Germinal center (tissue), 1 donor: ENCODE results near the gene ST6GAL1.
"Not testable (repeated sequence)": the region's sequence is repeated elsewhere in the genome, so short reads cannot be mapped to it uniquely, and the experiment has no call there.

Source experiments
- DNase-seq: peaks from one replicate; pipeline ENCODE4 v3.0.0; 2012; ENCODE audit warnings: mixed read lengths, low spot score

The ST6GAL1 gene

DNA sequence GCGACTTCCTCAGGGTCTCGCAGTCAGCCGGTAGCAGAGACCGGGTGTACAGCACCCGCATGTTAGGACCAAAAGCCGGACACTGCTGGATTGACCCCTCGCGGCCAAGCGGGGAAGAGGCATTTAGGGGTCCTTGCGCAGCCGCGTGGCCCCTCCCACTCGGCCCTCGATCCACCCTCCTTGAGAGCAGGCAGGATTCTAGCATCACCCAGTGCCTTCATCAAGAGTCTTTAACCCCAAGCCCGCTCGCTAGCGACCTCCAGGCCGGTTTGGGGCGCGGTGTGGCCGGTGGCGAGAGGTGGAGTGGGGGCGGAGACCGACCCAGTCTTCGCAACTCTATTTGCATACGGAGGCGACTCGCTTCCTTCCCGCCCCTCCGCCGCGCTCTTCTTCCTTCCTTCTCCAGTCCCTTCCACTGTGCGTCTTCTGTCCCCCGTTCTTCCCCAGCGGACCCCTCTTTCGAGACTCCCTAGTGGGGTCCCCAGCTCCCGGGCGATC lies at the start of gene ST6GAL1:
Gene ST6GAL1, plus strand, starts transcription at position 384 of the 498 bp plus-strand sequence. CDS start 112,178 bp downstream, outside the sequence.
- peak; percentile 82 for DNase-seq

- no peak for DNase-seq
These were observed 48.2 kb upstream of the ST6GAL1 start for GRCh38 chr3:186882150-186882524.

GRCh38 chr3:186882881-186883685 lies 47.2 kb upstream of the ST6GAL1 start:
- DNase-seq, result no peak

DNA sequence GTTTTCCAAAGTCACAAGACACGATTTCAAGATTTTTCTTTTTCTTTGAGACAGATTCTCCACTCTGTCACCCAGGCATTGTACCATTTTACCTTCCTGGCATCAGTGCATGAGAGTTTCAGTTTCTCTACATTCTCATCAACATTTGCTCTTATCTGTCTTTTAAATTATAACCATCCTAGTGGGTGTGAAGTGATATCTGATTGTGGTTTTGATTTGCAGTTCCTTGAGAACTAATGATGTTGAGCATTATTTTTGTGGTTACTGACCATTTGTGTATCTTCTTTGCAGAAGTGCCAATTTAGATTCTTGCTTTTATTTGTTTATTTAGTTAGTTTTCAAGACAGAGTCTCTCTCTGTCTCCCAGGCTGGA lies 46.7 kb upstream of the ST6GAL1 start:
- DNase-seq, result no peak

DNA sequence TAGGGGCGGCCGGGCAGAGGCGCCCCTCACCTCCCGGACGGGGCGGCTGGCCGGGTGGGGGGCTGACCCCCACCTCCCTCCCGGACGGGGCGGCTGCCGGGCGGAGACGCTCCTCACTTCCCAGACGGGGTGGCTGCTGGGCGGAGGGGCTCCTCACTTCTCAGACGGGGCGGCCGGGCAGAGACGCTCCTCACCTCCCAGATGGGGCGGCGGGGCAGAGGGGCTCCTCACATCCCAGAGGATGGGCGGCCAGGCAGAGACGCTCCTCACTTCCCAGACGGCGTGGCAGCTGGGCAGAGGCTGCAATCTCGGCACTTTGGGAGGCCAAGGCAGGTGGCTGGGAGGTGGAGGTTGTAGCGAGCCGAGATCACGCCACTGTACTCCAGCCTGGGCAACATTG lies 45.5 kb upstream of the ST6GAL1 start:
- not testable (repeated sequence) for DNase-seq

DNA sequence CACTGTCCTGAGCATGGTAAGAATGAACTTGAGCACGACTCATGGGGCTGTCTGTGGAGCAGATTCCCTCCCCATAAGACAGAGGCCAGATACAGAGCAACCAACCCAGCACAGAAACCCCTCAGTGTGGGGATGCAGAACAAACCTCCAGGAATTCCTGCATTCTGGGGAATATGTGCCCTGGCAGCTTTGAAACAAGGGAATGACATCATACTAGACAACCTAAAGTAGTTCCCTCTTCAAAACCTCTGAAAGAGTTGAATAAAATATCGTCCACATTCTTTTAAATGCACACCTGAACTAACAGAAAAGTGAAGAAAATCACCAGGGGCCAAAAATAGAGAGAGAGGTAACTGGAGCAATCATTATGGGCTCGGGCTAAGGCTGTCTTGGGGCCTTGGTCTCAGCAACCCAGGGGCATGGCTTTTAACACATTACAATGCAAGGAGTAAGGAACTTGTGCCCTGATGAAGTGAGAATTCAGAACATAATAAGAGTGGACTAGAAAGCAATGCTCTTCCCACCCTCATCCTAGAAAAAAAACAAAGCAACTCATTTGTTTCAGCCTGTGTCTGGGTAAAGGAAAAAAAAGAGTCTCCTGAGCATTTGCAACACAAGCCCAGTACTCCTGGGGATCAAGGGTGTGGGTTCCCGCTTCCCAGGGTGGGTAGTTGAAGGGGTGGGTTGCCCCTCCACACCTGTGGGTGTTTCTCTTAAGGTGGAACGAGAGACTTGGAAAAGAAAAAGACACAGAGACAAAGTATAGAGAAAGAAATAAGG lies 43.9 kb upstream of the ST6GAL1 start:
- DNase-seq, result no peak

GRCh38 chr3:186887507-186887938 lies 42.8 kb upstream of the ST6GAL1 start:
- not testable (repeated sequence) for DNase-seq

GRCh38 chr3:186888569-186888968 lies 41.8 kb upstream of the ST6GAL1 start:
- DNase-seq, result no peak

DNA sequence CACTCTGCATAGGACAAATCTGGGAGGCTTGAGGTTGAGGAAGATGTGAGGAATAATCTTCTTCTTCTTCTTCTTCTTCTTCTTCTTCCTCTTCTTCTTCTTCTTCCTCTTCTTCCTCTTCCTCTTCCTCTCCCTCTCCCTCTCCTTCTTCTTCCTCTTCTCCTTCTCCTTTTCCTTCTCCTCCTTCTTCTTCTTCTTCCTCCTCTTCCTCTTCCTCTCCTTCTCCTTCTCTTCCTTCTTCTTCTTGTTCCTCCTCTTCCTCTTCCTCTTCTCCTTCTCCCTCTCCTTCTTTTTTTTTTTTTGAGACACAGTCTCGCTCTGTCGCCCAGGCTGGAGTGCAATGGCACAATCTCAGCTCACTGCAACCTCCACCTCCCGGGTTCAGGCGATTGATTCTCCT lies 40.6 kb upstream of the ST6GAL1 start:
- DNase-seq, result not testable (repeated sequence)

GRCh38 chr3:186890911-186891310 lies 39.4 kb upstream of the ST6GAL1 start:
- DNase-seq, result no peak

DNA sequence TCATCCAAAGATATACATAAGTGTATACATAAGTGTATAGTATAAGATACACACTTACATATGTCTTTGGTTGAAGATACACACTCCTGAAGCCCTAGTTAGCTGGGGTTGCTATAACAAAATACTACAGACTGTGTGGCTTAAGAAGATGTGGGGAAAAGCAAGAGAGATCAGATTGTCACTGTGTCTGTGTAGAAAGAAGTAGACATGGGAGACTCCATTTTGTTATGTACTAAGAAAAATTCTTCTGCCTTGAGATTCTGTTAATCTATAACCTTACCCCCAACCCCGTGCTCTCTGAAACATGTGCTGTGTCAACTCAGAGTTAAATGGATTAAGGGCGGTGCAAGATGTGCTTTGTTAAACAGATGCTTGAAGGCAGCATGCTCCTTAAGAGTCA lies 37.3 kb upstream of the ST6GAL1 start:
- DNase-seq, result not testable (repeated sequence)

DNA sequence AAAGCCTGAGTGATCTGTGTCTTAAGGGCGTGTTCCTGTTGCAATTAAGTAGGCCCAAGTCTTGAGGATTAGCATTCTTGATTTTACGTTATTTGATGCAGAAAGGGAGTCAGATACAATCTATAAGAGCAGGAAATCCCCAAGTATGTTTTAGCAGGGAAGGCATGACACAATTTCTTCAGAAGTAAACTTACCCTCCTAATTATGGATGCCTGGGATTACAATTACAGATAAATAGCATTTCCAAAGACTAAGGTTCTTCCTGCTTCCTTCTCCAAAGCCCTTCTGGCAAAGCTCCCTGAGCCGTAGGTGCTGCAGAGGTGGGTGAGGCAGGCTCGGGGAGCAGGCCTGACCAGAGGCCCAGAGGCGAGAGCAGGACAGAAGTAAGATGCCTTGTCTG lies 34.9 kb upstream of the ST6GAL1 start:
- no peak for DNase-seq

DNA sequence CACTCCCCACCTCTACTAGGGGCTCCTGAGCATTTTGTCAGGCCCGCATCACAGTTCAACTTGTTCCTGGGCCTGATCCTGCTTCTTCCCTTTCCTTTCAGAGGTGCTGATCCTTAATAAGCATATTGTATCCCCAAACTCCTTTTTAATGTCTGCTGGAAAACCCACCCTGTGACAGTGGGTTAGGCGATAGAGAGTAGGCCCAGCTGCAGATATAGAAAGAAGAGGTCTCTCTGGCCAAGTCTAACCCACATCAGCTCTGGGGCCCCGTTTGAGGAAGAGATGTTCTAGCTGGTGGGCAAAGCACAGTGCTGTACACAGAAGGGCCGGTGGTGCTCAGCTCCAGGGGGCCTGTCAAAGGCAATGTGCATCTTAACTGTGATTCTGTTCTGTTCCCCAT lies 34.3 kb upstream of the ST6GAL1 start:
- no peak for DNase-seq

- no peak for DNase-seq
These were observed 33.5 kb upstream of the ST6GAL1 start for GRCh38 chr3:186896875-186897274.

- DNase-seq, result no peak
These were observed 29.1 kb upstream of the ST6GAL1 start for GRCh38 chr3:186901135-186901734.

GRCh38 chr3:186902154-186902553 lies 28.2 kb upstream of the ST6GAL1 start:
- DNase-seq, result no peak

- no peak for DNase-seq
These were observed 27.6 kb upstream of the ST6GAL1 start for GRCh38 chr3:186902713-186903112.

DNA sequence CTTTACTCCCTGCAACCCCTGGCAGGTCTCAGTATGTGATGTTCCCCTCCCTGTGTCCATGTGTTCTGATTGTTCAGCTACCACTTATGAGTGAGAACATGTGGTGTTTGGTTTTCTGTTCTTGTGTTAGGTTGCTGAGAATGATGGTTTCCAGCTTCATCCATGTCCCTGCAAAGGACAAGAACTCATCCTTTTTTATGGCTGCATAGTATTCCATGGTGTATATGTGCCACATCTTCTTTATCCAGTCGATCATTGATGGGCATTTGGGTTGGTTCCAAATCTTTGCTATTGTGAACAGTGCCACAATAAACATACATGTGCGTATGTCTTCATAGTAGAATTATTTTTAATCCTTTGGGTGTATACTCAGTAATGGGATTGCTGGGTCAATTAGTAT lies 26.6 kb upstream of the ST6GAL1 start:
- DNase-seq, result not testable (repeated sequence)

DNA sequence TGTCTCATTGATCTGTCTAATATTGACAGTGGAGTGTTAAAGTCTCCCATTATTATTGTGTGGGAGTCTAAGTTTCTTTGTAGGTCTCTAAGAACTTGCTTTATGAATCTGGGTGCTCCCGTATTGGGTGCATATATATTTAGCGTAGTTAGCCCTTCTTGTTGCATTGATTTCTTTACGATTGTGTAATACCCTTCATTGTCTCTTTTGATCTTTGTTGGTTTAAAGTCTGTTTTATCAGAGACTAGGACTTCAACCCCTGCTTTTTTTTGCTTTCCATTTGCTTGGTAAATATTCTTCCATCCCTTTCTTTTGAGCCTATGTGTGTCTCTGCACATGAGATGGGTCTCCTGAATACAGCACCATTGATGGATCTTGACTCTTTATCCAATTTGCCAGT lies 23.3 kb upstream of the ST6GAL1 start:
- not testable (repeated sequence) for DNase-seq

GRCh38 chr3:186909078-186909853 lies 21.1 kb upstream of the ST6GAL1 start:
- no peak for DNase-seq

- DNase-seq, result no peak
These were observed 14.2 kb upstream of the ST6GAL1 start for GRCh38 chr3:186915806-186916796.
